HCT116 (cell line): Measurements from ENCODE around the gene TSPAN5.

Experiments
- CTCF ChIP-seq, 3 experiments: fragments of 200-600 bp in 1 of 3; sonication (generic) in 1 of 3; IDR thresholded peaks in 2 of 3; conservative IDR thresholded peaks in 1 of 3; 2 replicates each; pipeline ENCODE4 v1.5.1; 2012 to 2017; ENCODE audit warnings: low read depth in 2 of 3, low read length in 2 of 3, antibody characterized with exemption in 1 of 3, borderline replicate concordance in 1 of 3, control low read depth in 1 of 3, mild to moderate bottlenecking in 1 of 3, mixed read lengths in 1 of 3, mixed run types in 1 of 3, moderate library complexity in 1 of 3; ENCODE audit not compliant: insufficient read depth in 1 of 3
- EZH2 ChIP-seq: fragments of 200-600 bp; sonication (generic); IDR thresholded peaks from 2 replicates; pipeline ENCODE4 v1.6.1; 2017; ENCODE audit warnings: antibody characterized with exemption, mixed run types
- FOSL1 ChIP-seq: IDR thresholded peaks from 2 replicates; pipeline ENCODE4 v1.6.1; 2012; ENCODE audit warnings: low read depth
- POLR2A ChIP-seq: IDR thresholded peaks from 2 replicates; pipeline ENCODE4 v1.7.0; 2011; ENCODE audit warnings: borderline replicate concordance; ENCODE audit not compliant: insufficient read depth, insufficient read length; ENCODE audit errors: extremely low read depth
- TCF7L2 ChIP-seq: IDR thresholded peaks from 2 replicates; pipeline ENCODE4 v1.7.0; 2011; ENCODE audit warnings: borderline replicate concordance, inconsistent platforms; ENCODE audit not compliant: insufficient read depth, insufficient read length; ENCODE audit errors: extremely low read depth

DNA sequence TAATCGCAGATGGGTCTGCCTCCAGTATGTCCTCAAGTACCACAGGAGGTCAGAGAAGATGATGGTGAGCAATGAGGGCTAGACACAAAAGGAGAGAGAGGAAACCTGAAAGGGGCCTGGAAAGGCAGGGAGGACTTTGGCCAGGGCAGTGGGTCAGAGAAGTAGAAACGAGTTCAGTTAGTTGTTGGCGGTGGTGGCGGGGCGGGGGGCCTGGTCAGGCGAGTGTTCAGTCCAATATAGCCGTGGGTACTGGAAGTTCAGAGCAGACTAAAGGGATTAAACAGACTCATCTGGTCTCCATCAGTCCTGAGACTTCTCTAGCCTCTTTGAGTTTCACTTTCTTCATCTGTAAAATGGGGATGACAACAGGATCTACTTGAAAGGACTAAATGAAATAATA is 90.8 kb downstream of the TSPAN5 start:
- no peak for TF ChIP-seq TCF7L2
- TF ChIP-seq CTCF (IDR thresholded peaks at IDR 0.05 in 2 of 3, conservative IDR thresholded peaks at IDR 0.05 in 1 of 3; ENCODE audit: borderline replicate concordance in 1 of 3, insufficient read depth in 1 of 3, low read depth in 2 of 3, low read length in 2 of 3): no peak
- no peak for TF ChIP-seq FOSL1
- TF ChIP-seq POLR2A: no peak
- no peak for TF ChIP-seq EZH2
